K562 (cell line): ENCODE measurements around the gene GABRA4. TPM values are rescaled to one million over a fixed set of nuclear protein-coding genes. Genes with fewer than 3 reads are reported as not detected.

Experiments
- ATAC-seq: fragments of 200-7000 bp; cut with Tn5 transposase; 3 replicates; pipeline ENCODE4 v1.9.1; 2020; ENCODE audit warnings: moderate library complexity
- BruUV-seq: library from RNA; stranded (reverse); fragments of 400-500 nt; replicated peaks from 2 replicates; lab custom pipeline; 2021; lab: Mats Ljungman, UMichigan
- CTCF ChIA-PET: fragments of 300-600 bp; formaldehyde crosslinking; extraction: SDS; loops from one replicate; lab custom pipeline; 2021; ENCODE audit warnings: low intra/inter-chr PET ratio; lab: Yijun Ruan, JAX
- POLR2A ChIA-PET: fragments of 300-600, 350-650 bp; sonication (Branson Sonifier 250); formaldehyde crosslinking; extraction: SDS; loops from one replicate; lab custom pipeline; 2021; ENCODE audit warnings: antibody characterized with exemption, inconsistent platforms; lab: Yijun Ruan, JAX
- DNase-seq, 4 experiments: peaks; one replicate each; pipeline versions ENCODE4 v3.0.0 to v3.0.0-alpha.2; 2011 to 2018; ENCODE audit warnings: low spot score in 3 of 4, mixed read lengths in 3 of 4; ENCODE audit errors: extremely low read depth in 1 of 4
- FAIRE-seq: peaks from 2 replicates; lab custom pipeline; 2011; peaks lifted over from hg19 to GRCh38; lab: Jason Lieb, UNC
- H2AFZ ChIP-seq: 2 replicates; pipeline ENCODE4 v1.6.0; 2011; ENCODE audit warnings: low read depth, low read length, control low read depth, inconsistent platforms
- H3K27ac ChIP-seq: fragments of 200-600 bp; 3 replicates; pipeline ENCODE4 v1.8.0; 2011; ENCODE audit warnings: low read depth, mild to moderate bottlenecking, control low read depth, inconsistent platforms, low read length, moderate library complexity, mixed read lengths; ENCODE audit errors: extremely low read depth
- H3K27me3 ChIP-seq, 2 experiments: fragments of 300-600 bp in 1 of 2; 2 replicates in 1 of 2; 3 replicates in 1 of 2; pipeline versions ENCODE4 v1.6.0 to v1.8.0; 2011; ENCODE audit warnings: inconsistent platforms in 2 of 2, low read length in 2 of 2, mild to moderate bottlenecking in 1 of 2, mixed read lengths in 1 of 2, moderate library complexity in 1 of 2; ENCODE audit not compliant: control insufficient read depth in 2 of 2, insufficient read depth in 2 of 2
- H3K36me3 ChIP-seq: fragments of 300-600 bp; 3 replicates; pipeline ENCODE4 v1.8.0; 2011; ENCODE audit warnings: mild to moderate bottlenecking, low read length, inconsistent platforms; ENCODE audit not compliant: control insufficient read depth, insufficient read depth
- H3K4me1 ChIP-seq, 2 experiments: fragments of 200-600 bp in 1 of 2; replicated peaks in 1 of 2; 2 replicates in 1 of 2; 3 replicates in 1 of 2; pipeline versions ENCODE4 v1.5.1 to v1.8.0; 2011; ENCODE audit warnings: inconsistent platforms in 2 of 2, low read length in 2 of 2, mild to moderate bottlenecking in 1 of 2, mixed read lengths in 1 of 2, moderate library complexity in 1 of 2; ENCODE audit not compliant: control insufficient read depth in 2 of 2, insufficient read depth in 2 of 2
- H3K4me2 ChIP-seq: 2 replicates; pipeline ENCODE4 v1.6.1; 2011; ENCODE audit warnings: low read length, control low read depth, inconsistent platforms, mixed read lengths; ENCODE audit not compliant: insufficient read depth
- H3K4me3 ChIP-seq: fragments of 200-600 bp; sonication (generic), shearing (Covaris generic); 2 replicates; pipeline ENCODE4 v1.5.1; 2016; ENCODE audit warnings: control low read depth, inconsistent platforms
- H3K79me2 ChIP-seq: fragments of 200-600 bp; 3 replicates; pipeline ENCODE4 v1.8.0; 2011; ENCODE audit warnings: low read length, inconsistent platforms; ENCODE audit not compliant: control insufficient read depth, insufficient read depth
- H3K9ac ChIP-seq, 2 experiments: 2 replicates each; pipeline versions ENCODE4 v1.6.0 to v1.6.1; 2011; ENCODE audit warnings: low read depth in 2 of 2, low read length in 2 of 2, control low read depth in 1 of 2, inconsistent platforms in 1 of 2, mild to moderate bottlenecking in 1 of 2, mixed read lengths in 1 of 2; ENCODE audit not compliant: insufficient read depth in 1 of 2
- H3K9me1 ChIP-seq: one replicate; pipeline ENCODE4 v1.6.0; 2011; ENCODE audit warnings: inconsistent platforms, mild to moderate bottlenecking, low read length, moderate library complexity; ENCODE audit not compliant: control insufficient read depth, insufficient read depth
- H3K9me3 ChIP-seq: replicated peaks from 2 replicates; pipeline ENCODE4 v1.5.1; 2011; ENCODE audit warnings: low read depth, low read length, inconsistent platforms; ENCODE audit not compliant: control insufficient read depth, insufficient read depth
- H4K20me1 ChIP-seq: replicated peaks from 2 replicates; pipeline ENCODE4 v1.6.1; 2011; ENCODE audit warnings: low read length, inconsistent platforms, mixed read lengths; ENCODE audit not compliant: control insufficient read depth, insufficient read depth
- ARHGAP35 ChIP-seq: fragments of 450-650 bp; IDR thresholded peaks from 2 replicates; pipeline ENCODE4 v1.6.1; 2018; ENCODE audit not compliant: partially characterized antibody
- MYNN ChIP-seq, 2 experiments: sonication (generic); formaldehyde crosslinking in 1 of 2; IDR thresholded peaks; 2 replicates each; pipeline versions ENCODE4 v1.5.0 to v1.6.1; 2016 to 2020; ENCODE audit warnings: antibody characterized with exemption in 1 of 2, missing genetic modification reagents in 1 of 2
- NFYB ChIP-seq: IDR thresholded peaks from 2 replicates; pipeline ENCODE4 v1.6.1; 2011; ENCODE audit warnings: mild to moderate bottlenecking, moderate library complexity; ENCODE audit not compliant: insufficient read length; ENCODE audit errors: extremely low read depth
- PCBP1 ChIP-seq: fragments of 200-400 bp; formaldehyde crosslinking; IDR thresholded peaks from 2 replicates; pipeline ENCODE4 v1.6.1; 2018; ENCODE audit warnings: mild to moderate bottlenecking, low read depth, low read length; ENCODE audit not compliant: poor library complexity, severe bottlenecking
- RB1 ChIP-seq: fragments of 450-650 bp; IDR thresholded peaks from 2 replicates; pipeline ENCODE4 v1.6.1; 2017; ENCODE audit warnings: low read depth, mild to moderate bottlenecking
- ZNF584 ChIP-seq: fragments of 200-800 bp; sonication (Bioruptor generic); IDR thresholded peaks from 2 replicates; pipeline ENCODE4 v1.6.1; 2016; ENCODE audit warnings: low read depth, mild to moderate bottlenecking, missing genetic modification characterization, missing compliant biosample characterization
- WGBS: fragments of 100-300 bp; shearing (Covaris generic); methylation state at CpG from one replicate; pipeline ENCODE4 v1.1.6; 2016; ENCODE audit warnings: low coverage, mixed read lengths; ENCODE audit not compliant: insufficient coverage; ENCODE audit errors: missing lambda C conversion rate; 5-methylcytosine and 5-hydroxymethylcytosine counted together
- in situ Hi-C: fragments of 300-500 bp; cut with MboI; formaldehyde crosslinking; loops from 4 replicates; pipeline ENCODE4 v1.15.0; 2018; ENCODE audit warnings: inconsistent platforms, mixed read lengths
- intact Hi-C: fragments of 100-400 bp; cut with micrococcal nuclease; formaldehyde crosslinking; loops from 2 replicates; pipeline ENCODE4 v1.14.2; 2022
- polyA plus RNA-seq, 8 experiments: library from polyadenylated mRNA; depleted of rRNA in 4 of 8; stranded (reverse) in 5 of 8; unstranded in 3 of 8; fragments of >200 nt; fragmentation: Nextera tagmentation in 2 of 8; fragmentation: Illumina TruSeq in 1 of 8; extraction: Ambion mirVana in 2 of 8; extraction: Trizol in 1 of 8; gene quantifications; 2 replicates each; pipeline versions ENCODE4 v1.2.1 to v1.2.3, GENCODE V29; 2011 to 2014; ENCODE audit warnings: inconsistent platforms in 1 of 8, missing spikeins in 1 of 8
- total RNA-seq, 7 experiments: library from RNA; depleted of rRNA in 6 of 7; stranded (reverse); fragments of >200 nt in 6 of 7; fragmentation: Illumina TruSeq in 2 of 7; extraction: Trizol in 2 of 7; gene quantifications; 2 replicates each; pipeline versions ENCODE4 v1.2.1 to v1.2.3, GENCODE V29; 2011 to 2021; ENCODE audit warnings: low replicate concordance in 1 of 7
- TF ChIP-seq, protein P1 (sequence below): sonication (generic); formaldehyde crosslinking; IDR thresholded peaks from 2 replicates; pipeline ENCODE4 v1.8.0; 2022; ENCODE audit warnings: missing genetic modification reagents, mild to moderate bottlenecking, borderline replicate concordance

Gene GABRA4
- total and polyA plus RNA-seq, 9 of the 15 experiments (the other 6 are each of a cell fraction or from before 2014, with no cell fraction given): not detected

DNA sequence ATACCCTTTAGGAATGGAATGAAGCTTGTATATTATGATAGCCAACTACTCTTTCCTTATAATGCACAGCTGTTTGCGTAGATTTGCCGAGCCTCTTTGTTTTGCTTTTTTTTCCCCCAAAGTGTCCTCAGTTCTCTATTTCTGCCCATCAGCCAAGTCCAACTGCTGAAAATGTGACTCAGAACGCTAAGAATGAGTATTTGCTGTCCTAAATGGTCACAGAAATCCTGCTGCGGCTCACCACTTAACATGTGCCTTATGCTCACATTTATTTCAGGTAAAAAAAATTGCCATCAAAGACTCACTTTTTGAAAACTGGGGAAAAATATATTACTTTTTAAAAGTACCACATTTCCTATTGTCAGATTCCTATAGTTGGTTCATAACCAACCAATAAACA, 36.9 kb downstream of the GABRA4 start:
- DNase-seq (no peak), ATAC-seq (no peak), FAIRE-seq (no peak)
- Histone ChIP-seq H3K4me3 (no peak overlapping the region), H3K9ac (no peak overlapping the region), H3K27ac (no peak overlapping the region), H3K27me3 (no peaks in the 10 kb centered on the region), H3K4me1 (no peaks in the 10 kb centered on the region), H3K36me3 (no peaks in the 10 kb centered on the region), H2AFZ (no peak overlapping the region), H3K9me3 (no peaks in the 10 kb centered on the region), H3K9me1 (no peaks in the 10 kb centered on the region), H3K79me2 (no peaks in the 10 kb centered on the region), H4K20me1 (no peaks in the 10 kb centered on the region), H3K4me2 (no peak overlapping the region)
- BruUV-seq: no TSS peak
- WGBS: 0% methylated on average over 4 of the region's 4 CpGs
- TF ChIP-seq PCBP1: no peak
- no peak for TF ChIP-seq ZNF584 (CRISPR knock-in tag)
- TF ChIP-seq, protein P1, sequence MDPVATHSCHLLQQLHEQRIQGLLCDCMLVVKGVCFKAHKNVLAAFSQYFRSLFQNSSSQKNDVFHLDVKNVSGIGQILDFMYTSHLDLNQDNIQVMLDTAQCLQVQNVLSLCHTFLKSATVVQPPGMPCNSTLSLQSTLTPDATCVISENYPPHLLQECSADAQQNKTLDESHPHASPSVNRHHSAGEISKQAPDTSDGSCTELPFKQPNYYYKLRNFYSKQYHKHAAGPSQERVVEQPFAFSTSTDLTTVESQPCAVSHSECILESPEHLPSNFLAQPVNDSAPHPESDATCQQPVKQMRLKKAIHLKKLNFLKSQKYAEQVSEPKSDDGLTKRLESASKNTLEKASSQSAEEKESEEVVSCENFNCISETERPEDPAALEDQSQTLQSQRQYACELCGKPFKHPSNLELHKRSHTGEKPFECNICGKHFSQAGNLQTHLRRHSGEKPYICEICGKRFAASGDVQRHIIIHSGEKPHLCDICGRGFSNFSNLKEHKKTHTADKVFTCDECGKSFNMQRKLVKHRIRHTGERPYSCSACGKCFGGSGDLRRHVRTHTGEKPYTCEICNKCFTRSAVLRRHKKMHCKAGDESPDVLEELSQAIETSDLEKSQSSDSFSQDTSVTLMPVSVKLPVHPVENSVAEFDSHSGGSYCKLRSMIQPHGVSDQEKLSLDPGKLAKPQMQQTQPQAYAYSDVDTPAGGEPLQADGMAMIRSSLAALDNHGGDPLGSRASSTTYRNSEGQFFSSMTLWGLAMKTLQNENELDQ: no peak
- no peak for TF ChIP-seq MYNN (IDR thresholded peaks at IDR 0.05)
- no peak for TF ChIP-seq MYNN (CRISPR knock-in tag; IDR thresholded peaks at IDR 0.05)
- no peak for TF ChIP-seq ARHGAP35
- TF ChIP-seq NFYB: no peak
- TF ChIP-seq RB1: no peak
- POLR2A ChIA-PET: no interaction called here
- in situ Hi-C loops (no loop called here), intact Hi-C loops (no loop called here)
- CTCF ChIA-PET: no interaction called here
